Stimulated activated CD4-positive, alpha-beta T cell treated with anti-CD3 and anti-CD28 coated beads, Interleukin-1b, Interleukin-23, amount 100 ng/mL, for 24 hours (primary cell): Measurements from ENCODE around the gene CKAP2L.
A peak's percentile ranks its signal among the peaks of the same experiment; 100 is the strongest.

ENCODE experiments used
- DNase-seq, 4 experiments: peaks; one replicate each; pipeline ENCODE4 v3.0.0-alpha.2; 2020; ENCODE audit warnings: low read depth in 4 of 4, low spot score in 1 of 4

Gene CKAP2L

DNA sequence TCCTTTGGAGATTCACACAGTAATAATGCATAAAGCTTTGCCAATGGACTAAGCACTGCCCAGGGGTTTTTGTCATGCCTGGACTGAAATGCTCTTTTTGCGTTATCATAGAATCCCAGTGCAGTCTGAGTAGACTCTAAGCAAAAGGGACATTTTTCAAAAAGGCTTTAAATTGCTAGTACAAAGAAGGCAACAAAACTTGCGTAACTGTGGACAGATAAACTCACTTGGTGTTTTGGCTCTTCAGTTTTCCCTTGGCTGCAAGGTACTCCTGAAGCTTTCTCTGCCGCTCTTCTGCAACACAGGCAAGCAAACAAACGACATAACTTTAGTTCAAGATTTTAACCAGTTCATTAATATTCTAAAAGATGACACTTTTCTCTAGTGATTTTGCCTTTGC is 2.1 kb downstream of the CKAP2L start:
- no peak for DNase-seq

DNA sequence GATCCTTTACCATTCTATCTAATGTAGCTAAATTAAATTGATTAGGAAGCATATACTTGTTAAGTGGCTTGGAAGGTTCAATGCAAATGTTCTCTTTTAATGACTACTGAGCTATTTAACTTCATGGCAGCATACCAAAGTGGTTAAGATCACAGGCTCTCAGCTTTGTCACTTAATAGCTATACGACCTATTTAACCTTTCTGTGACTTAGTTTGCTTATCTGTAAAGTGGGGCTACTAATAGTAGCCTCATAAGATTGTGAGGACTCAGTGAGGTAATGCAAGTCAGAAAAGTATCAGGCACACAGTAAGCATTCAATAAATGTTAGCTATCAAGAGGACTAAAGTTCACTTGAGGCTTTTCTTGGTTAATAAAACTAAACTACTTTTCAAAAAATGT is 4.3 kb downstream of the CKAP2L start:
- DNase-seq, result no peak

DNA sequence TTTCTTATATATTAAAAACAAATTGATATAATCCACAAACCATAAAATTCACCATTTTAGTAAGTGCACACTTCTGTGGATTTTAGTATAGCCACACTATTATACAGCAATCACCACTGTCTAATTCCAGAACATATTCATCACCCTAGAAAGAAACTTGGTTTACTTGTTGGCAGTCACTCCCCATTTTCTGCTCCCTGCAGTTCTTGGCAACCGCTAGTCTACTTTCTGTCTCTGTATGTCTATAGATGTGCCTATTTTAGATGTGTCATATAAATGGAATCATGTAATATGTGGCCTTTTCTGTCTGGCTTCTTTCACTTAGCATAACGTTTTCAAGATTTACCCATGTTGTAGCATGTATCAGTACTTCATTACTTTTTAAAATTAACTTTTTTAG is 5.7 kb downstream of the CKAP2L start:
- DNase-seq, result no peak

DNA sequence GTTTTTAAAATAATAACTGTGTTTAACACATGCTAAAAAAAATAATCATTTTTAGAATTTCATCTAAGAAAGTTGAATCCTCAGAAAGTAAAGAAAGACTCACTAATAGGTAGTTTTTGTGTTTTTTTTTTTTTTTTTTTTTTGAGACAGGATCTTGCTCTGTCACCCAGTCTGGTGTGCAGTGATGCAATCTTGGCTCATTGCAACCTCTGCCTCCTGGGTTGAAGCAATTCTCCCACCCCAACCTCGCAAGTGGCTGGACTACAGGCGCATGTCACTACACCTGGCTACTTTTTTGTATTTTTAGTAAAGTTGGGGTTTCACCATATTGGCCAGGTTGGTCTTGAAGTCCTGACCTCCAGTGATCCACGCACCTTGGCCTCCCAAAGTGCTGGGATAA is 7.1 kb downstream of the CKAP2L start:
- no peak for DNase-seq

DNA sequence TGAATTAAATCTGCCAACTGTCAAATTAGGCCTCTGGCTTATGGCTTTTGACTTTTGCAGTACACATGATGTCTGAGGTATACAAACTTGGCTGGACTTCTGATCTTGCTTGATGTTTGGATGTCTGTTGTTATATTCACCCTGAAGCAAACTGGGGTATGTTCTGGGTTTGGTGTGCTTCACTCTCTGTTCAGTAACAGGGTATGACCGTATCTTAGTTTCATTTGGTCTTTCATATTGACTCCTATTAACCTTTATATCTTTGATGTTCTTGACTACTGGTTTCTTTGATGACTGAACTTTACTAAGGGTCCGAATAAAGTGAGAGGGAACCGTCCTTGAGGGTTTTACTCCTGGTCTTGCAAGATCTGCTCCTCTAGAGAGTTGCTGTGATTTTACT is 8.2 kb downstream of the CKAP2L start:
- DNase-seq, result no peak

DNA sequence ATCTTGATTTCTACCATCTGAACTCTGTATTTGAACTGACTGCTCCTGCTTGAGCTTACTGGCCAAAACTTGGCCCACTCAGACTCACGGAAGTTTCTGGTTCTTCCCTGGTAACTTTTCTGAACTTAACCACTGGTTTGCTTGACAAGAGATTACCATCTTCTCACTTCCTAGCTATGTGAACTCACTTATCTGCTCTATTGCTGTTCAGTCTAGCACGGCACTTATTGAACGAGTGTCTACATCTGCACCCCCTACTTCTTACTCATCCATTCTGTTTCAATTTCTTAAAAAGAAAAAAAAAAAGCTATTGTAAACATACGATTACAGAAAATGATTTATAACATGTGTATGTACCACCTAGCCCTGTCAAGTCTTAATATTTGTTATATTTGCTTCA is 9.0 kb downstream of the CKAP2L start:
- no peak for DNase-seq

DNA sequence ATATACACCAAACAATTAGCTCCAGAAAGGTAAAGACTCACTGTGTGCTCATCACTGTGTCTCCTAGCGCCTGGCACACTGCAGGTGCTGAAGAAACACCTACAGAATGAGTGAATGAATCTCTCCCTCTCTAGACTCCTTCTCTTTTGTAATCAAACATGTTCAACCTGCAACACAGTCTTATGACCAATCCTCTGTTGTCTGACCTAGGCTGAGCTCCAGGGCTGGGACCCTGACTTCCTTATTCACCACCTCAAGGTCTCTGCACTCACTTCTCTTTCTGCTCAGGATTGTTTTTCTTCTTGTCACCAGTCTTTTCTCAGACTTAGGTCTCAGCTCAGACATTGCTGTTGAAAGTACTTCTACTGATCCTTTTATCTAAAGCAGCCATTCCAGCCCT is 9.8 kb downstream of the CKAP2L start:
- DNase-seq, result no peak

DNA sequence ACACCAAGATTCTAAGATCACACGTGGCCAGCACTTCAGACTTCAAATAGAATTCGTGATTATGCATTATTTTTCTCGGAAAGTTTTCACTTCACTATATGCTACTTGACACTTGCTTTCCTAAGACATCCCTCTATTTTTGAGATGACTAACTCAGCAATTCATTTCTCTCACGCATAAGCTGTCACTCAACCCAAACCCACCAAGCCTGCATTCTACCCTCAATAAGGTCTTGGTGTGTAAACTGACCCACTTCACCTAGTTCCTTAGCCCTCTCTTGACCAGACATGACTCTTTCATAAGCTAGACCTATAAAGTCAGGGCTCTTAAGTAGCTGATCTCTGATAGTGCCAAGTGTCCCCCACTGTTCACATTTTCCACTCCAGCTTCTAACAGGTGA is 11.7 kb downstream of the CKAP2L start:
- no peak for DNase-seq

DNA sequence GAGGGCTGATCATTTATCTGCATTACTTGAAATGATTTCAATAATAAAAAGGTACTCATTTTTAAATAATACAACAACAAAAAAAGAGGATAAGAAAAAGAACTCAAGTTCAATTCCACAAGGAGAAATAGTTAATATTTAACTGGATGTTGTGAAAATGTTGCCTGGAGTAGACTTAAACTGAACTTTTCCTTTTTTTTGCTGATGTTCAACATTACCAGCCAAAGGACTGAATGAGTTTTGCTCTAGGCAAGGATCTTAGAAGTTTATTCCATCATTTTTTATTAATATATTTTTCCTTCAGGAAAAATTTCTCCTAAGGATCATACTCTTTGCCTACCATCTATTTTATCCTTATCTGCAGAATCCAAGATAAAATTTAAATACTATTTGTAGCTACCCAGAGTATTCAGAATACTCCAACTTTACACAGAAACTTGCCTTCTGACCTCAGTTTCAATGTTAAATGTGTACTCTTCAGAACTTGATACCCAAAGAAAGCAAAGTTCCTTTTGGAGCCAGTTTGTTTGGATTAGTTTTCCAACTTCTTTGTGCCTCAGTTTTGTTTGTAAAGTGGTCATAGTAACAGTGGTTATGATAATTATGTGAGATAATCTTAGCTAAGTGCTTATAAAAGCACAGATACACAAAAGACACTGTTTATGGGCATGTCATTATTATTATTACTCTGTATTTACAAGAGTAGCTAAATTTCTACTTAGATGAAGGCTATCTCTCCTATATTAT is 12.8 kb downstream of the CKAP2L start:
- DNase-seq, result no peak

DNA sequence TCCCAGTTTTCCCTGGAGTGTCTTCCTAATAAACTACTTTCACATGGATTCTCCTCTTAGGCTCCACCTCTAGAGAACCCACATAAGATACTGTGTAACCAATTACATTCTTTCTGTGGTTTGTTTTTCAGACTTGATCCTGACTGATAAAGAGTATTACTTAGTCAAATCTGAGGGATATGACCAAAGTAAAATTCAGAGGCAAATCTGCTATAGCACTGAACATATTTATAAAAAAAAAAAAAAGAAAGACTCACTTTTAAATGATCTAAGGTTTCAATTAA is 13.9 kb downstream of the CKAP2L start:
- no peak for DNase-seq

DNA sequence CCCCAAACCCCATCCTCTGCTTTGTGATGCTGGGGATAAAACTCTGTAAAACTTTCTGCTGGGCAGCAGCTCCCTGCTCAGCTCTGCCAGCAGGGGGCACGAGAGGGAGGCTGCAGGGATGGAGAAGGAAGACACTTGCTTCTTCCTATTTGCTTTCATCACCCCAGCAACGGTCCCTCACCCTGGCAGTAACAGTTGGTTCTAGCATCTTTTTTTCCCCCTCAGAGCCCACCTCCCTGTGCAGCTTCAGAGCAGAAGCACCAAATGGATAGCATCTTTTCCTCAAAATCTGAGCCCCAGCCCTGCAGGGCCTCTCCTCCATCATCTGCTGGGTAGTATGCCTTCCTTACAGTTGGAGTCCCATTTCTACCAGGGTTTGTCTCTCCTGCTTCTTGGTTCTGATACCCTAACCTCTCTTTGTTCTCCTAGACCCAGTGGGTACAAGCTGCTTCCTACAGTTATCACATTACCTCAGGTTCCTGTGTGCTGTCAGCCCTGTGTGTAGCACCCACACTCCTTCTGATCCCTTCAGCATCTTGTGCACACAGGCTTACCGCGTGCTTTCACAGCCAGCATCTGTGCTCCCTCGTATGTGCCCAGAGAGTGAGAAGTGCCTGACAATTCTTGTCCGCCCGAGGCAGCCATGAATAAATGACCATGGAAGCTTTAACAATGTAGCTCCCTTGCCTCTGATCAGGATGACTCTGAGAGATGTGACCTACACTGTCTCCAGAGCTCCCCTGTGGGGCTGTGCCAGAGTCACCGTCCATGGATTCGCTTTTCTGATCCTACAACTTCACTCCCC is 14.5 kb downstream of the CKAP2L start:
- DNase-seq, result peak; percentile 61 to 77 (median 72)

DNA sequence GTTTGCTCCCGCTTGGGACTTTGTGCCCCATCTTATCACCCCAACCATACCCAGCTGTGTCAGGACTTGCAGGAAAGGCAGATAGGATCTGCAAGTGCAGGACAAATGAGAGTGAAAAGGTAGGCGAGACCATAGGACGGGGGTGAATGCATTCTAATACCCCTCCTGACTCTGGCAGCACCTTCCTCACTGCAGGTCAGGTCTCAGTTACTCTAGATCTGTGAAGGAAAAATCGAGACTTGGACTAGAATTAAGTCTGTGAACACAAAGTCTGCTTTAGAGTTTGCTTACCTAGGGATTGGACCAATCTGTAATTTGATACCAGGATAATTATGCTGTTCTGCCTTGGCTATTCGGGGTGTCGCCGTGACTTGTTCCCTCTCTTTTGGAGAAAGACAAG is 23.9 kb downstream of the CKAP2L start:
- DNase-seq, result no peak

DNA sequence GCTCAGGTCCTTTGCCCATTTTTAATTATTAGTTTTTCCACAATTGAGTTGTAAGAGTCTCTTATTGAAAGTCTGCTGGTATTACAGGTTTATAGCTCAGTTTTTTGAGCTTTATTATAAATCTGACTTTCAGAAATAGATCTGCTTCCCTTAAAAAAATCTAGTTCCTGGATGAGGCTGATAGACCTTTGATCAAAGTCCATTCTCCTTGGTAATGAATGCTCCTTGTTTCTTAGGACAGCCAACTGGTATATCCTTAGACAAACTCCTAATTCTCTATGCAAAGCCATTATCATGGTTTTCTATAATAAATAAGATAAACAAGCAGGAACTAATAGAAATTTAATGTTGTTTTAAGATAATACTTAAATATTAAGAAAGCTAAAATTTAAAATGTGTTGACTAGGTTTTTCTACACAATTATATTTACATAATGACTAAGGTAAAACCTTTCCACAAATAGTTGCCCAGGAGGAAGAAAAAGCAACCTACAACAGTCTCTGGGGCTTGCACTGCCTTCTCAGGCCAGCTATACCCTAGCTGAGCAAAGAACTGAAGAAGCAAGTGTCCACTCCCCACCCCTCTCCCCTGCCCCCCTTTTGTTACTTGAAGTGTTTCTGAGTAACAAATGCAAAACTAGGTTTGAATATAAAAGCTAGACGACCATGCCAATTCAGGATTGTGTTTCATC is 26.7 kb downstream of the CKAP2L start:
- no peak for DNase-seq

DNA sequence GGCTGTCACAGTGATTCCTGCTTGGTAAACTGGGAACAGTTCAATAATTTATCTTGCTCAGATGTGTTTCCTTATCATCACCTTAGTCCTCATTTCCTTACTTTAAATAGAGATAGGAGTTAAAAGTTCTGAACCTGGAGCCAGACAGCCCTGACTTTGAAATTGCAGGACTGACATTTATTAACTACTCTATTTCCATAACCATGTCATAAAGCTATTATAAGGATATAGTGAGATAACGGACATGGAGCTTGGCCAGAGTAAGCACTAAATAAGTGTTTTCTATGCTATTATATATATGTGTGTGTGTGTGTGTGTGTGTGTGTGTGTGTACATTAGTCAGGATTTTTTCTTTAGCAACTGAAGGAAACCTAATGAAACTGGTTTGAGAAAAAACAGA is 30.5 kb downstream of the CKAP2L start:
- no peak for DNase-seq

DNA sequence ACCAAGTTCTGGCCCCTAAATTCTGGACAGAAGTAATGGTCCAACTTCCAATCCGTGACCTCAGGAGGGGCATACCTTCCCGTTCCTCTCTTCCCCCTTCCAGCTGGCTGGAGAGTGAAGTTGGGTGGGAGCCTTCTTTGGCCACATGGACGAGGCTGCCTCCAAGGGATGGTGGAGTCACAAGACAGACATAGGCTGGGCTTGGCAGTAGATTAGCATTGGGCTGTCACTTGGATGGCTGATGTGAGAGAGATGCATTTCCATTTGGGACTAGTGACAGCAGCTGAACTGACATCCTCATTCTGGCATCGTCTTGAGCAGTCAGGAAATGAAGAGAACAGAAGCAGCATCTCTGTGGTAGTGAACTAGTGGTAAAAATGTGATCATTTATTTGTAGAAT is 31.0 kb downstream of the CKAP2L start:
- DNase-seq, result no peak

DNA sequence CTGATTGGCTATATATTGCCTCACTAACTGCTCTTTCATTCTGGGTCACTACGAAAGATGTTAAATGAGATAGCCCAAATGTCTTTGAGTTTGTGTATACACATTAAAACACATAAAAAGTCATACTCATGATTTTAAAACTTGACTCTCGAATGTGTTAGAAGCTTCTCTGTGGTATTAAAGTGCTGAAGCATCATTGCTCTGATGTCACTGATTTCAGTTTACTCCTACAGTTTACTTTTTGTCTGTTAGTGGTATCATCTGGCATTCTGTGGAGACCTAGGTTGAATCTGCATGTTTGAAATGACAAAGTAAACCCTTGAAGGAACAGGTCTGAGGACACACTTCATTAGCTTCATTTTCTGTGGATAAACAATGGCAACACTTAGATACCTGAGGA is 32.9 kb downstream of the CKAP2L start:
- DNase-seq, result no peak

DNA sequence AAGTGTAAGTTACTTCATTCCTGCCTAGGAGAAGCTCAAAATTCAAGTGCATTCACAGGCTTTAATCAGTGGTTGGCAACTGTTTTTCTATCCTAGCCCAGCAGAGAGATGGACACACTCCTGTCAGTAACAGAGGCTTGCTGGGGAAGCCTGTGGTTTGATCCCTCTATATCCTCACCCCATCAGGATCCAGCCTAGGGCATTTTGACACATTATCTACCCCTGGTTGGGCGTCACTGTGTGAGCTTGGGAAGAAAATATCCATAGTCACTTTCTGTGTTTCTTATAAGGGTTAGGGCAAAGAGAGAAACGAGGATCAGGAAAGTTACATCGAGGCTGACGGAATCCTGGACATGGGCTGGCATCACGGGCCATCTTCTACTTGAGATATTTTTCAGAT is 33.6 kb downstream of the CKAP2L start:
- DNase-seq, result no peak

DNA sequence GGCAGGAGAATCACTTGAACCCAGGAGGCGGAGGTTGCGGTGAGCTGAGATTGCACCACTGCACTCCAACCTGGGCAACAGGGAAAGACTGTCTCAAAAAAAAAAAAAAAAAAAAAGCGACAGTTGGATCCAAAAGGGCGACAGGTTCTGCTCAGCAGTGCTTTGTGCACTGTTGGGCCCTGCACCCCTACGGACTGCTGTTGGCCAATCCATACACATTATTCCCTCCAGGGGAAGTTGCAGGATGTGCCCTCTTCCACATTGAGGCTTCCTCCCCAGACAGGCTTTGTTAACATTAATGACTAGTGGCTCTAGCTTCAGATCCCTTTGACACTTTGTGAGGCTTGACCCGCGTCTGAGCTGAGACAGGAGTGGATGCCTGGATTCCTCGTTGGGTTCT is 34.2 kb downstream of the CKAP2L start:
- no peak for DNase-seq

DNA sequence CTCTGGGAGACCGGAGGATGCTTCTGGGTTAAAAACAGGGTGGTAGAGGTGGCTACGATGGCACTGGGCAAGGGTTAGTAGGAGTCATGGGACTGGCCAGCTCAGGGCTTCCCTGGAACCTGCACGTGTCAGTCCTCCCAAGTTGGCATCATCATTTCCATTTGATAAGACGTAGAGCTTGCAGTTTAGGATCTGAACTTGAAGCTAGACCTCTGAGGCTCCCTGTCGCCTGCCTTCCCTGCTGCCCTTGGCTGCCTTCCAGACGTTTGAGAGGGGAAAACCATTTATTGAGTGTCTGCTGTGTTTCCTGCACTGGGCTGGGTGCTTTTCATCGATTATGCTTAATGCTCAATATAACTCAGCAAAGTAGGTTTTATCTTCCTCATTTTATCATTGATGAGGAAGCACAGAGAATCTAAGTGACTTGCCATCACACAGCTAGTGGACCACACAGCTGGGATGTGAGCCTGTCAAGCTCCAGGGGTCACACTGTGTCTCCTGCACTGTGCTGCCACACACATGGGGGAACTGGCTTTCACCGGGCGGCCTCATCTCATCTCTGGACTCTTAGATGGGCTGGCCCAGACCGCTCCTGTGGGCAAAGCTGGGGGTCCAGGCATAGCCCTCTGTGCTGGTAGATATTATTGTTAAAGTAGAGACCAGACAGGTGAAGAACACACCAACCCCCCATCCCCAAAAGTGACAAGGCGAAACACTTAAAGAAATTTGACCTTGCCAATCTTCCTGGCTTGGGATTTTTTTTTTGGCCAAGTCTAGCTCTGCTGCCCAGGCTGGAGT is 35.8 kb downstream of the CKAP2L start:
- DNase-seq, result no peak

DNA sequence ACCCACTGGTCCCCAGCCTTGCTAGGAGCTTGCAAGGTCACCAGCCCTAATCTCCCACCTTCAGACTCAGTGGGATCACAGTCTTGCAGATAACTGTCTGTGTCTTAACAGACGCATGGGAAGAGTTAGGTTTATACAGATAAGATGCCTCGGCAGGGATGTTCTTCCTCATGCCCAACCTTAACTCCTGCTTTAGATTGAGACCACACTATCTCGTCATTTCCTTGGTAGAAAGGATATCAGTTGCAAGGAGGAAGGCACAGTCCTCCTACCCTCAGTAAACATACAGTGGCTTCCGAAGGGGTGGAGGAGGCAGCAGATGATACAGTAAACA is 36.4 kb downstream of the CKAP2L start:
- no peak for DNase-seq

DNA sequence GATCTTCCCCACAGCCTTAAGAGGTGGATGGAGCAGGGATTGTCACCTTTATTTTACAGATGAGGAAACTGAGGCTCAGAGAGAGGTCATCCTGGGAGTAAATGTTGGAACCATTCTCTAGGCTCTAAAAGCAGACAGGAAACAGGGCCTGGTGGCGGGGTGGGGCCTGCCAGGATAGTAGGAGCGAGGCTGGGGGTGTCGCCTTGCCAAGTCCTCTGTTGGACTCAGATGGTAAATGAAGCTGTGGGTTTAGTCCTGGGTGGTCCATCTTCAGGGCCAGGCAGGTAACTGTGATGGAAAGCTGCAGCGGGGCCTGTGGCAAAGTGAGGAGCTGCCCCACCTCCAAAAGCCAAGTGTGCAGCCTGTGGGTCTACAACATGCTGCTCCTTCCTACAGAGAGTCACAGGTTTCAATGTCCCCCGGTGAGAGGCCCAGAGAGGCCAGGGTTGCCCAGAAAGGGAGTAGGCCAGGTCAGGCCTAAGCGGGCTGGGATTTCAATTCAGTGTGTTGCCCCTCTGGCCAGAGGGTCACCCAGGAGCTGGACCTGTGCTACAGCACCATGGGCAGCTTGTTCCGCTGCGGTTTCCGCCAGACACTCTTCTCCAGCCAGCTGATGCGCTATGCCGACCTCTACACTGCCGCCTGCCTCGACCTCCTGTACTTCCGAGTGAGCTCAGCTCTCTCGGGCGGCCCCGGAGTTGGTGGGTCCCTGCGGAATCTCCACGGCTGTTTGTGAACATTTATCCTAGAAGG is 37.0 kb downstream of the CKAP2L start:
- no peak for DNase-seq
